ENCODE results near the gene TM6SF1. TPM values are rescaled to one million over a fixed set of nuclear protein-coding genes. Genes with fewer than 3 reads are reported as not detected.
A peak's percentile ranks its signal among the peaks of the same experiment; 100 is the strongest.

The TM6SF1 gene
- total and polyA plus RNA-seq, 10 donors = 4.5 to 15.0 (median 9.6) TPM

DNA sequence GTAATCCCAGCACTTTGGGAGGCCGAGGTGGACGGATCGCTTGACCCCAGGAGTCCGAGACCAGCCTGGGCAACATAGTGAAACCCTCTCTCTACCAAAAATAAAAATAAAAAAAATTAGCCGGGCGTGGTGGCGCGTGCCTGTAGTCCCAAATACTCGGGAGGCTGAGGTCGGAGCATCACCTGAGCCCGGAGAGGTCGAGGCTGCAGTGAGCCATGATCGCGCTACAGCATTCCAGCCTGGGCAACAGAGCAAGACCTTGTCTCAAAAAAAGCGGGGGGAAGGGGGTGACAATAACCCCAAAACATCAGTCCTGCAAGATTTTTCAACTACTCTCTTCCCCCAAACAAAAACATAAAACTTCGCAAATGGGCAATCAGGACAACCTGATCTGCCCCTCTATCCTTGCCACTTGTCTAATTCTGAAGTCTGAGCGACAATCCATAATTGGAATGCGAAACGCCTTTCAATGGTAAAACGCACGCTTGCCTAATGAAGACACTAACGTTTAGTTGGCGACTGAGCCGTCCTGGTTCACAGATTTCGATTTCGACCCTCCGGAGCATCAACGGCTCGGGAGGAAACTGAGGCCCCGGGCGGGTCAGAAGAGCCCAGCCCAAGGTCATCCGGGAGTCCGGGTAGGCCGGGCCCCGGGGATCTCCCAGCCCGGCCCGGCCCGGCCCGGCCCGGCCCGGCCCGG lies 41.3 kb upstream of the TM6SF1 start:
- peaks cover 34 to 64% (median 58%) of the 10 kb centered on the region in 6 donors for H3K4me1 ChIP-seq
- H3K9me3 ChIP-seq = peaks cover 0 to 12% (median 6%) of the 10 kb centered on the region in 8 donors
- peak overlapping the region; percentile 74 to 99 (median 98) for H3K4me3 ChIP-seq
- no peaks in the 10 kb centered on the region for H3K27me3 ChIP-seq (replicated peaks in 1 of 7)
- H3K36me3 ChIP-seq = peaks cover 0 to 15% (median 0%) of the 10 kb centered on the region in 6 donors
- TF ChIP-seq, protein P1, sequence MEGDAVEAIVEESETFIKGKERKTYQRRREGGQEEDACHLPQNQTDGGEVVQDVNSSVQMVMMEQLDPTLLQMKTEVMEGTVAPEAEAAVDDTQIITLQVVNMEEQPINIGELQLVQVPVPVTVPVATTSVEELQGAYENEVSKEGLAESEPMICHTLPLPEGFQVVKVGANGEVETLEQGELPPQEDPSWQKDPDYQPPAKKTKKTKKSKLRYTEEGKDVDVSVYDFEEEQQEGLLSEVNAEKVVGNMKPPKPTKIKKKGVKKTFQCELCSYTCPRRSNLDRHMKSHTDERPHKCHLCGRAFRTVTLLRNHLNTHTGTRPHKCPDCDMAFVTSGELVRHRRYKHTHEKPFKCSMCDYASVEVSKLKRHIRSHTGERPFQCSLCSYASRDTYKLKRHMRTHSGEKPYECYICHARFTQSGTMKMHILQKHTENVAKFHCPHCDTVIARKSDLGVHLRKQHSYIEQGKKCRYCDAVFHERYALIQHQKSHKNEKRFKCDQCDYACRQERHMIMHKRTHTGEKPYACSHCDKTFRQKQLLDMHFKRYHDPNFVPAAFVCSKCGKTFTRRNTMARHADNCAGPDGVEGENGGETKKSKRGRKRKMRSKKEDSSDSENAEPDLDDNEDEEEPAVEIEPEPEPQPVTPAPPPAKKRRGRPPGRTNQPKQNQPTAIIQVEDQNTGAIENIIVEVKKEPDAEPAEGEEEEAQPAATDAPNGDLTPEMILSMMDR (IDR thresholded peaks at IDR 0.05 in 8 of 11, conservative IDR thresholded peaks at IDR 0.05 in 3 of 11) = no peak
- TF ChIP-seq POLR2A (IDR thresholded peaks at IDR 0.05) = no peak
- no peak for TF ChIP-seq POLR2AphosphoS5 (IDR thresholded peaks at IDR 0.05)
- WGBS, 5 donors = 4 to 6% (median 5%) methylated on average over 27 to 42 of the region's 42 CpGs
- DNase-seq = no peak
- intact Hi-C loops (cut with DNase I; ENCODE audit: low total_unique reads) = no loop called here
- peak overlapping the region; percentile 90 to 98 (median 96) for H3K27ac ChIP-seq

DNA sequence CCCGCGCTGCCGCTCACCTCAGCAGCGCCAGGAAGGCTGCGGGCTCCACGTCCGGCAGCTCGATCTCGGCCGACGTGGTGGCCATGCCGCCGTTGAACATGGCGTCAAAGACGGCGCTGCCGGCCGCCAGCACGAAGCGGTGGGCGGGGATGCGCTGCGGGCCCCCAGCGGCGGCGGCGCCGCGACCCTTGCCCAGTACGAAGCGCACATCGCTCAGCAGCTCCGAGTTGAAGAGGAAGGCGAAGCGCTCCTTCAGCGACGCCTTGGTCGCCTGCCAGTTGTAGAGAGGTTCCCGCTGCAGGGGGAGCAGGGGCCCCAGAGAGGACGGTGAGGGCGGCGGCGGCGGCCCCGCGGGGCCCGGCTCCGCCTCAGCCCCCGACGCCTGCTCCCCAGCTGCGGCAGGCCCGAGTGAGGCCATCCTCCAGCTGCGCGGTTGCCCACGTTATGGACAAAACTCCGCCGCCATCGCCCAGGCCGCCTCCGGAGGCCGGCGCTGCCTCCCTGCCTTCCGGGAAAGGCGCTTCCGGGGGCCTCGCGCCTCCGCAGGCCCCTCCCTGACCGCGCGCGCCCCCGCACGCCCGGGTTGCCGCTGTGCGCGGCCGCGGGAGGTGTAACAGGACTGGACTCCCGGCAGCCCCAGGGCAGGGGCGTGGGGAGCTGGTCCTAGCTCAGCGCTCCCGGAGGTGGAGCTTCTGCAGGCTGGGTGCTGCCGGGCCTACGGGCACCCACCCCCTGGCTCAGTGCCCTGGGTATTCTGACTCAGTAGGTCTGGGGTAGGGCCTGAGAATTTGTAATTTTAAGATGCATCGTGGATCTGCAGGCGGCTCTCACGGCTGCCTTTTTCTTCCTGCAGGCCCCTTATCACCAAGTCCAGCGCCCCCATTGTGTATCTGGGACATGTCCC lies 40.5 kb upstream of the TM6SF1 start, which contains the start of gene BTBD1:
TSS of gene BTBD1 (minus strand) at position 519 of the 904 bp plus-strand sequence. CDS start at position 418, 101 bp downstream.
- Histone ChIP-seq H3K4me3 (peak within 1 kb of the TSS; percentile 74 to 99 (median 98)), H3K4me1 (peaks cover 34 to 56% (median 50%) of the 10 kb centered on the region in 6 donors), H3K27me3 (replicated peaks in 1 of 7) (no peaks in the 10 kb centered on the region), H3K9me3 (peaks cover 0 to 12% (median 6%) of the 10 kb centered on the region in 8 donors), H3K36me3 (peaks cover 0 to 7% (median 0%) of the 10 kb centered on the region in 6 donors), H3K27ac (peak within 1 kb of the TSS; percentile 90 to 98 (median 96))
- WGBS, 5 donors = 0 to 3% (median 1%) methylated on average over 31 to 90 of the region's 90 CpGs
- intact Hi-C loops (cut with DNase I; ENCODE audit: low total_unique reads) = no loop called here
- DNase-seq = peak; percentile 97
- TF ChIP-seq, protein P1 (IDR thresholded peaks at IDR 0.05 in 8 of 11, conservative IDR thresholded peaks at IDR 0.05 in 3 of 11) = peak in 4 of 11 experiments; percentile 11 to 47 (median 34)
- TF ChIP-seq POLR2A (IDR thresholded peaks at IDR 0.05) = peak; percentile 43 to 92 (median 55)
- TF ChIP-seq POLR2AphosphoS5 (IDR thresholded peaks at IDR 0.05) = peak; percentile 94 to 97 (median 96)

DNA sequence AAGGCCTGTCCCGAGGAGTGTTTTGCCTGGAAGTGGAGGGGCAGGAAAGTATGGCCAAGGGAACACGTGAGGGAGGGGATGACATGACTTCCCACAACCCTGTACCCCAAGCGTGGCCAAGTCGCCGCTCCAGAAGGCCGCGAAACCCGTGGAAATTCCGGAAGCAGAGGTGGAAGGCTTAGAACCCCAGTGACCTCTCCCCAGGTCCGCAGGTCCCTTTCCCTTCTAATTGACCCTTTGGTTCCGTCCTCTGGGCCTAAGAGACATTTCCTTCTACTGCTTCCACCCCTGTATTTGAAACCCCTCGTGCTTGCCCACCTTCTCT lies 39.8 kb upstream of the TM6SF1 start:
- TF ChIP-seq, protein P1 (IDR thresholded peaks at IDR 0.05 in 8 of 11, conservative IDR thresholded peaks at IDR 0.05 in 3 of 11) = no peak
- TF ChIP-seq POLR2AphosphoS5 (IDR thresholded peaks at IDR 0.05) (no peak), POLR2A (IDR thresholded peaks at IDR 0.05) (no peak)
- Histone ChIP-seq H3K4me1 (peaks cover 29 to 50% (median 44%) of the 10 kb centered on the region in 6 donors), H3K36me3 (peaks cover 0 to under 1% (median 0%) of the 10 kb centered on the region in 6 donors), H3K27me3 (replicated peaks in 1 of 7) (no peaks in the 10 kb centered on the region), H3K27ac (peak overlapping the region; percentile 90 to 98 (median 96)), H3K4me3 (peak overlapping the region; percentile 74 to 99 (median 98)), H3K9me3 (peaks cover 0 to 16% (median 7%) of the 10 kb centered on the region in 8 donors)
- 61 to 66% (median 64%) methylated on average over 12 of the region's 12 CpGs for WGBS, 5 donors
- no peak for DNase-seq
- intact Hi-C loops (cut with DNase I; ENCODE audit: low total_unique reads) = no loop called here

All from spleen (tissue), 11 donors.